Measurements from ENCODE around the gene JPT1.
"Not testable (repeated sequence)": the region's sequence is repeated elsewhere in the genome, so short reads cannot be mapped to it uniquely, and the experiment has no call there.

The JPT1 gene

GRCh38 chr17:75155191-75155601, 884 bp upstream of the JPT1 start:
- no peak for DNase-seq

GRCh38 chr17:75153780-75154194, 525 bp downstream of the JPT1 start:
- DNase-seq, result no peak

GRCh38 chr17:75152922-75153779, 1.2 kb downstream of the JPT1 start:
- no peak for DNase-seq

- no peak for DNase-seq
Measured at GRCh38 chr17:75152523-75152921, 1.8 kb downstream of the JPT1 start.

GRCh38 chr17:75151930-75152329, 2.4 kb downstream of the JPT1 start:
- no peak for DNase-seq

- DNase-seq, result no peak
Measured at GRCh38 chr17:75147878-75148546, 6.3 kb downstream of the JPT1 start.

GRCh38 chr17:75146592-75146991, 7.7 kb downstream of the JPT1 start:
- DNase-seq, result no peak

- DNase-seq, result no peak
Measured at GRCh38 chr17:75144816-75145512, 9.3 kb downstream of the JPT1 start.

- no peak for DNase-seq
Measured at GRCh38 chr17:75142236-75142971, 11.9 kb downstream of the JPT1 start.

- no peak for DNase-seq
Measured at GRCh38 chr17:75138519-75138918, 15.8 kb downstream of the JPT1 start.

- not testable (repeated sequence) for DNase-seq
Measured at GRCh38 chr17:75137762-75138161, 16.6 kb downstream of the JPT1 start.

GRCh38 chr17:75135946-75136345, 18.4 kb downstream of the JPT1 start:
- no peak for DNase-seq

GRCh38 chr17:75135452-75135851, 18.9 kb downstream of the JPT1 start:
- no peak for DNase-seq

GRCh38 chr17:75133607-75134347, 20.5 kb downstream of the JPT1 start:
- DNase-seq, result not testable (repeated sequence)

GRCh38 chr17:75133001-75133400, 21.3 kb downstream of the JPT1 start:
- no peak for DNase-seq

GRCh38 chr17:75132018-75133000, 22.0 kb downstream of the JPT1 start:
- not testable (repeated sequence) for DNase-seq

- DNase-seq, result peak in 2 of 4 experiments; percentile 38 to 50
Measured at GRCh38 chr17:75131278-75132017, 22.9 kb downstream of the JPT1 start, which contains the start of gene NT5C. NT5C (minus strand) TSS chr17:75131742; CDS start chr17:75131707, 35 bp downstream.

- DNase-seq, result peak in 1 of 4 experiments; percentile 36
Measured at GRCh38 chr17:75130632-75131277, 23.6 kb downstream of the JPT1 start.

- DNase-seq, result no peak
Measured at GRCh38 chr17:75130059-75130631, 24.2 kb downstream of the JPT1 start.

Data from activated naive CD4-positive, alpha-beta T cell (primary cell).